Measurements from ENCODE around the gene SGF29.

Gene SGF29

DNA sequence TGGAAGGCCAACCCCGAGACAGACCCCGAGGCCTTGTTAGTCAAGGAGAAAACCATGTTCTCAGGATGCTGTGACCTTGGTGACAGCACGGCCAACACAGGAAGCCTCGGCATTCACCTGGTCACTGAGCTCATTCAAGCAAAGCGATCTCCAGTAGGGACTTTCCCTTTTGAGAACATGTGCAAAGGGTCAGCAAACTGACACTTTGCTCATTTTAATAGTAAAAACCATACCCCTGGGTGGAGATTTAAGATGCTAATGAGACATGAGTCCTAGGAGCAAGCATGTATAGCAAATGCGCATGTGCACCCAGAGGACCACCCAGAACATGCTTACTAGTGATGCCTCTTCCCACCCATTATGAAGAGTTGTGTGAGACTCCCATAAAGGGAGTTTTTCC, 48.8 kb downstream of the SGF29 start:
- Histone ChIP-seq H3K79me1 (replicated peaks; ENCODE audit: low read length, poor library complexity, severe bottlenecking) (no peaks in the 10 kb centered on the region), H3K27ac (ENCODE audit: low read length, poor library complexity, severe bottlenecking) (no peak overlapping the region), H3K4ac (ENCODE audit: low read depth in 1 of 2, low read length in 2 of 2) (no peak overlapping the region), H3K27me3 (ENCODE audit: control insufficient read depth in 1 of 2, insufficient read depth in 1 of 2, low read length in 2 of 2) (peaks cover 12 to 18% of the 10 kb centered on the region in 2 experiments), H4K8ac (ENCODE audit: low read length) (no peak overlapping the region), H3K4me1 (ENCODE audit: control insufficient read depth, insufficient read depth, low read depth, low read length) (no peaks in the 10 kb centered on the region), H2BK12ac (ENCODE audit: low read length in 2 of 2) (no peak overlapping the region), H3K14ac (ENCODE audit: low read length in 2 of 2) (no peak overlapping the region), H3K18ac (ENCODE audit: low read depth in 1 of 2, low read length in 2 of 2) (no peak overlapping the region), H2BK5ac (ENCODE audit: low read depth, low read length, poor library complexity, severe bottlenecking) (no peak overlapping the region), H3K23ac (ENCODE audit: low read length in 2 of 2) (no peak overlapping the region), H3K9ac (ENCODE audit: low read length) (no peak overlapping the region), H2BK120ac (ENCODE audit: low read depth, low read length) (no peak overlapping the region), H2AK5ac (ENCODE audit: low read length, severe bottlenecking) (no peak overlapping the region), H3K9me3 (ENCODE audit: control insufficient read depth, low read length) (no peaks in the 10 kb centered on the region), H3K36me3 (ENCODE audit: control insufficient read depth in 1 of 2, insufficient read depth in 2 of 2, low read depth in 1 of 2, low read length in 2 of 2) (no peaks in the 10 kb centered on the region), H2BK15ac (ENCODE audit: low read depth, poor library complexity, severe bottlenecking) (no peak overlapping the region), H3K4me3 (ENCODE audit: insufficient read depth in 1 of 2, low read depth in 1 of 2, low read length in 2 of 2) (no peak overlapping the region), H3K4me2 (ENCODE audit: low read length, poor library complexity, severe bottlenecking) (no peak overlapping the region), H4K91ac (ENCODE audit: low read length) (no peak overlapping the region), H2AFZ (ENCODE audit: low read depth, low read length) (no peak overlapping the region)
- no peak for DNase-seq
- WGBS = 100% methylated on average over 3 of the region's 6 CpGs

DNA sequence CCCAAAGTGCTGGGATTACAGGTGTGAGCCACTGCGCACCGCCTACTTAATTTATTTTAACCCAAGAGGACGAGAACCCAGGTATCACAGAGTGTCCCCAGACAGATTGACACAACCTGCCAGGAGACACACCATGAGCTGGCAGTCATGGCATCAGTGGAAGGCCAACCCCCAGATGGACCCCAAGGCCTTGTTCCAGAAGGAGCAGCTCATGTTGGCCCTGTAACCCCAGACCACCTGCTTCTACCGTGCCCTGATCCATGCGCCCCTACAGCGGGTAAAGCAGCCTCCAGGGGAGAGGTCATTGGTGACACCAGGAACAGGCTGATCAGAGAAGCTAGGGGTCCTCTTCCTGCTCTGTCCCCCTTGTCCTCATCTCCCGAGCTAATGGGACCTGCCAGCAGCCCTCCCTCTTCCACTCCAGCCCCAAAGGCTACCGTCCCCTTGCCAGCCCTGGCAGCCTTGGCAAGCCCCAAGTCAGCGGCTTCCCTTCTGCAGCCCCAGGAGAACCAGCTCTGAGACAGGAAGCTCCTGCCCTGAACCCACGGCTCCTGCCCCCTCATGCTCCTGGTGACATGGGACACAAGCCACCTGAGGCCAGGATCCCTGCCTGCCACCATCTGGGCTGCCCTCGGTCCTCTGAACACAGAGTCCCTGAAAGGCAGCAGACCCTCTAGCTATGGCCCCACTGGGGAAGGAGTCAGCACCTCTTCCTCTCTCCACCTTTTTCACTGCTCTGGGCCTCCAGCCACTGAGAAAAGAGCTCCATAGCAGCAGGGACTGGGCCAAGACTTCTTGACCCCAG, 49.9 kb downstream of the SGF29 start:
- no peaks in the 10 kb centered on the region for H3K36me3 ChIP-seq (ENCODE audit: control insufficient read depth in 1 of 2, insufficient read depth in 2 of 2, low read depth in 1 of 2, low read length in 2 of 2)
- H2BK5ac ChIP-seq (ENCODE audit: low read depth, low read length, poor library complexity, severe bottlenecking) = no peak overlapping the region
- H4K8ac ChIP-seq (ENCODE audit: low read length) = no peak overlapping the region
- H3K79me1 ChIP-seq (replicated peaks; ENCODE audit: low read length, poor library complexity, severe bottlenecking) = no peaks in the 10 kb centered on the region
- H3K9ac ChIP-seq (ENCODE audit: low read length) = no peak overlapping the region
- H4K91ac ChIP-seq (ENCODE audit: low read length) = no peak overlapping the region
- H3K14ac ChIP-seq (ENCODE audit: low read length in 2 of 2) = no peak overlapping the region
- H2BK12ac ChIP-seq (ENCODE audit: low read length in 2 of 2) = no peak overlapping the region
- H2BK120ac ChIP-seq (ENCODE audit: low read depth, low read length) = no peak overlapping the region
- no peak overlapping the region for H2AK5ac ChIP-seq (ENCODE audit: low read length, severe bottlenecking)
- H3K4me2 ChIP-seq (ENCODE audit: low read length, poor library complexity, severe bottlenecking) = no peak overlapping the region
- H2AFZ ChIP-seq (ENCODE audit: low read depth, low read length) = no peak overlapping the region
- no peaks in the 10 kb centered on the region for H3K4me1 ChIP-seq (ENCODE audit: control insufficient read depth, insufficient read depth, low read depth, low read length)
- no peak overlapping the region for H3K4me3 ChIP-seq (ENCODE audit: insufficient read depth in 1 of 2, low read depth in 1 of 2, low read length in 2 of 2)
- peaks cover 10 to 12% of the 10 kb centered on the region in 2 experiments for H3K27me3 ChIP-seq (ENCODE audit: control insufficient read depth in 1 of 2, insufficient read depth in 1 of 2, low read length in 2 of 2)
- no peak for DNase-seq
- whole genome bisulfite sequencing = 82% methylated on average over 11 of the region's 11 CpGs
- H3K23ac ChIP-seq (ENCODE audit: low read length in 2 of 2) = no peak overlapping the region
- no peak overlapping the region for H2BK15ac ChIP-seq (ENCODE audit: low read depth, poor library complexity, severe bottlenecking)
- H3K27ac ChIP-seq (ENCODE audit: low read length, poor library complexity, severe bottlenecking) = no peak overlapping the region
- no peak overlapping the region for H3K18ac ChIP-seq (ENCODE audit: low read depth in 1 of 2, low read length in 2 of 2)
- no peak overlapping the region for H3K4ac ChIP-seq (ENCODE audit: low read depth in 1 of 2, low read length in 2 of 2)
- H3K9me3 ChIP-seq (ENCODE audit: control insufficient read depth, low read length) = no peaks in the 10 kb centered on the region

DNA sequence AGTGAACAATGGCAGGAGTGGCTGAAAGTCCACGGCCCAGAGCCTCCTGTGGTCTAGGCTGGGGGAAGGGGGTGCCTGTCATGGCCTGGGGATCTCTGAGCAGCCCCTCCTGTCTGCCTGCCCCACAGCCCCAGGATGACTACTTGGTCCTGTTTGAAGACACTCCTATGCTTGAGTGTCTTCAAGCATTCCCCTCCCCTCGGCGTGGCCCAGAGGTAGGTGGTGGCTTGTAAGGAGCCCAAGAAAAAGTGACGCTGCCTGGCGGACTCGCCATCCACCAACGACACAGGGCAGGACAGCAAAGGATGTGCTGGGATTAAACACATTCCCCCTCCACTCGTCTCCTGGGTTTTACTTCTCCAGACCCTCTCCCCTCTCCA, 50.5 kb downstream of the SGF29 start:
- no peak for DNase-seq
- peaks cover 10 to 12% of the 10 kb centered on the region in 2 experiments for H3K27me3 ChIP-seq (ENCODE audit: control insufficient read depth in 1 of 2, insufficient read depth in 1 of 2, low read length in 2 of 2)
- H3K9me3 ChIP-seq (ENCODE audit: control insufficient read depth, low read length) = no peaks in the 10 kb centered on the region
- H3K27ac ChIP-seq (ENCODE audit: low read length, poor library complexity, severe bottlenecking) = no peak overlapping the region
- no peak overlapping the region for H3K4me3 ChIP-seq (ENCODE audit: insufficient read depth in 1 of 2, low read depth in 1 of 2, low read length in 2 of 2)
- no peak overlapping the region for H3K4me2 ChIP-seq (ENCODE audit: low read length, poor library complexity, severe bottlenecking)
- H2BK120ac ChIP-seq (ENCODE audit: low read depth, low read length) = no peak overlapping the region
- H3K9ac ChIP-seq (ENCODE audit: low read length) = no peak overlapping the region
- no peak overlapping the region for H3K14ac ChIP-seq (ENCODE audit: low read length in 2 of 2)
- H3K4ac ChIP-seq (ENCODE audit: low read depth in 1 of 2, low read length in 2 of 2) = no peak overlapping the region
- no peaks in the 10 kb centered on the region for H3K36me3 ChIP-seq (ENCODE audit: control insufficient read depth in 1 of 2, insufficient read depth in 2 of 2, low read depth in 1 of 2, low read length in 2 of 2)
- H2AK5ac ChIP-seq (ENCODE audit: low read length, severe bottlenecking) = no peak overlapping the region
- no peak overlapping the region for H4K8ac ChIP-seq (ENCODE audit: low read length)
- H2BK15ac ChIP-seq (ENCODE audit: low read depth, poor library complexity, severe bottlenecking) = no peak overlapping the region
- no peaks in the 10 kb centered on the region for H3K4me1 ChIP-seq (ENCODE audit: control insufficient read depth, insufficient read depth, low read depth, low read length)
- H3K18ac ChIP-seq (ENCODE audit: low read depth in 1 of 2, low read length in 2 of 2) = no peak overlapping the region
- H2BK12ac ChIP-seq (ENCODE audit: low read length in 2 of 2) = no peak overlapping the region
- H2AFZ ChIP-seq (ENCODE audit: low read depth, low read length) = no peak overlapping the region
- no peak overlapping the region for H3K23ac ChIP-seq (ENCODE audit: low read length in 2 of 2)
- no peak overlapping the region for H2BK5ac ChIP-seq (ENCODE audit: low read depth, low read length, poor library complexity, severe bottlenecking)
- H4K91ac ChIP-seq (ENCODE audit: low read length) = no peak overlapping the region
- 74% methylated on average over 8 of the region's 8 CpGs for WGBS
- no peaks in the 10 kb centered on the region for H3K79me1 ChIP-seq (replicated peaks; ENCODE audit: low read length, poor library complexity, severe bottlenecking)

DNA sequence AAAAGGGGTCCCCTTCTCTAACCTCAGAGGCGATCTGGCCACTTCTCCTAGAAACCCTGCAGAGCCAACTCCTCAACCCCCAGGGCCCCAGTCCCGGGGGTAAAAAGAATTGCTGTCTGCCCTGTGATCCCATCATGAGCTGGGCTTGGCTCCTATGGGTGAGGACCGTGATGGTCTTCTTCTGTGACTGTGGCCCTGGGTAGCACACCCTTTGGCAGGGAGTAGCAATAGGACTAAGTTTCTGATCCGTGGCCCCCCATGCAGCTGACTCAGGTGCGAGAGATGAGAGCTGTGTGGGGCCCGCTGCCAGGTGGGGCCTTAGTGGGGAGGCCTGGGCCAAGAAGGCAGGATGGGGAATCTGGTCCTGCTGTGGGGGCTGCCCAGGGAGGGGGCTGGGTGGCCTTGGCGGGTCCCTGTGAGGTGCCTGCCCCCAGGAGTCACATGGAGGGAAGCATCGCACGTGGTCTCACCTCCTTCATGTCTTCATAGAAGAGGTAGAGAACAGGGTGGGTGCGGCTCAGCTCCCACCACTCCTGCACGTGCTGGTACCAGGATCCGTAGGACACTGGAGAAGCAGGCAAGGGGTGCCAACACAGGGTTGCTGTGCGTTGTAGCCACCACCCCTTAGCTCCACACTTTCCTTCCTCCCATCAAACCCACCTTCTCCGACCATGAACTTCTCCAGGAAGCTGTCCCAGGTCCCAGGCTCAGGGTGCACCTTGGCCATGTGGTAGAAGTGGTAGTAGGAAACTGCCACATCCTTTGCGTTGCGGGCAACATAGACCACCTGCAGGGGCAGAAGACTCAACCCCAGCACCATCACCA, 52.8 kb downstream of the SGF29 start:
- peaks cover 6% of the 10 kb centered on the region for H3K4me1 ChIP-seq (ENCODE audit: control insufficient read depth, insufficient read depth, low read depth, low read length)
- no peak overlapping the region for H3K4me2 ChIP-seq (ENCODE audit: low read length, poor library complexity, severe bottlenecking)
- no peak overlapping the region for H2BK12ac ChIP-seq (ENCODE audit: low read length in 2 of 2)
- H2BK5ac ChIP-seq (ENCODE audit: low read depth, low read length, poor library complexity, severe bottlenecking) = no peak overlapping the region
- H3K27me3 ChIP-seq (ENCODE audit: control insufficient read depth in 1 of 2, insufficient read depth in 1 of 2, low read length in 2 of 2) = peaks cover 12 to 14% of the 10 kb centered on the region in 2 experiments
- H2AFZ ChIP-seq (ENCODE audit: low read depth, low read length) = no peak overlapping the region
- no peak for DNase-seq
- no peak overlapping the region for H2BK120ac ChIP-seq (ENCODE audit: low read depth, low read length)
- no peak overlapping the region for H2BK15ac ChIP-seq (ENCODE audit: low read depth, poor library complexity, severe bottlenecking)
- no peak overlapping the region for H3K14ac ChIP-seq (ENCODE audit: low read length in 2 of 2)
- H3K23ac ChIP-seq (ENCODE audit: low read length in 2 of 2) = no peak overlapping the region
- H3K4me3 ChIP-seq (ENCODE audit: insufficient read depth in 1 of 2, low read depth in 1 of 2, low read length in 2 of 2) = no peak overlapping the region
- H4K91ac ChIP-seq (ENCODE audit: low read length) = no peak overlapping the region
- H2AK5ac ChIP-seq (ENCODE audit: low read length, severe bottlenecking) = no peak overlapping the region
- WGBS = 86% methylated on average over 12 of the region's 16 CpGs
- H3K4ac ChIP-seq (ENCODE audit: low read depth in 1 of 2, low read length in 2 of 2) = no peak overlapping the region
- H3K36me3 ChIP-seq (ENCODE audit: control insufficient read depth in 1 of 2, insufficient read depth in 2 of 2, low read depth in 1 of 2, low read length in 2 of 2) = no peaks in the 10 kb centered on the region
- H3K27ac ChIP-seq (ENCODE audit: low read length, poor library complexity, severe bottlenecking) = no peak overlapping the region
- no peaks in the 10 kb centered on the region for H3K79me1 ChIP-seq (replicated peaks; ENCODE audit: low read length, poor library complexity, severe bottlenecking)
- no peak overlapping the region for H3K9ac ChIP-seq (ENCODE audit: low read length)
- no peak overlapping the region for H4K8ac ChIP-seq (ENCODE audit: low read length)
- no peaks in the 10 kb centered on the region for H3K9me3 ChIP-seq (ENCODE audit: control insufficient read depth, low read length)
- no peak overlapping the region for H3K18ac ChIP-seq (ENCODE audit: low read depth in 1 of 2, low read length in 2 of 2)
